ENCODE results near the gene NELL1. TPM values are rescaled to one million over a fixed set of nuclear protein-coding genes. Genes with fewer than 3 reads are reported as not detected.
A peak's percentile ranks its signal among the peaks of the same experiment; 100 is the strongest.

Gene NELL1
- total RNA-seq, 1 experiment from 2014 or later = 0.22 TPM

DNA sequence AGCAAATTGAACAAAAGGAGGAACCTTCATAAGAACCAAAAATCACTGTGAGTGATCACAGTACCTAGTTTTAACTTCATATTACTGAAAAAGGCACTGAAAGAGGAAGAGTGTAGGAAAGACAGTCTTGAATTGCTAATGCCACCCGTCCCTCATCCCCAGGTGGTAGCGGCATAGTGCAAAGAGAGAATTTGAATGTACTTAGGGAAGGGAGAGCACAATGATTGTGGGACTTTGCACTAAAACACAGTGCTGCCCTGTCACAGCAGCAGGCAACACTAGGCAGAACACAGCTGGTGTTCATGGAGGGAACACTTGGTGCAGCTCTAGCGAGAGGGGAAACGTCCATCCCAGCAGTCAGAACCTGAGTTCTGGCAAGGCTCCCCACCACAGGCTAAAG, 807.2 kb downstream of the NELL1 start:
- TF ChIP-seq, protein P1, sequence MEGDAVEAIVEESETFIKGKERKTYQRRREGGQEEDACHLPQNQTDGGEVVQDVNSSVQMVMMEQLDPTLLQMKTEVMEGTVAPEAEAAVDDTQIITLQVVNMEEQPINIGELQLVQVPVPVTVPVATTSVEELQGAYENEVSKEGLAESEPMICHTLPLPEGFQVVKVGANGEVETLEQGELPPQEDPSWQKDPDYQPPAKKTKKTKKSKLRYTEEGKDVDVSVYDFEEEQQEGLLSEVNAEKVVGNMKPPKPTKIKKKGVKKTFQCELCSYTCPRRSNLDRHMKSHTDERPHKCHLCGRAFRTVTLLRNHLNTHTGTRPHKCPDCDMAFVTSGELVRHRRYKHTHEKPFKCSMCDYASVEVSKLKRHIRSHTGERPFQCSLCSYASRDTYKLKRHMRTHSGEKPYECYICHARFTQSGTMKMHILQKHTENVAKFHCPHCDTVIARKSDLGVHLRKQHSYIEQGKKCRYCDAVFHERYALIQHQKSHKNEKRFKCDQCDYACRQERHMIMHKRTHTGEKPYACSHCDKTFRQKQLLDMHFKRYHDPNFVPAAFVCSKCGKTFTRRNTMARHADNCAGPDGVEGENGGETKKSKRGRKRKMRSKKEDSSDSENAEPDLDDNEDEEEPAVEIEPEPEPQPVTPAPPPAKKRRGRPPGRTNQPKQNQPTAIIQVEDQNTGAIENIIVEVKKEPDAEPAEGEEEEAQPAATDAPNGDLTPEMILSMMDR (conservative IDR thresholded peaks at IDR 0.05) = no peak
- no peaks in the 10 kb centered on the region for H3K27me3 ChIP-seq (ENCODE audit: insufficient read depth, low read length)
- peaks cover 5% of the 10 kb centered on the region; the same call in 1 of the 2 replicates for H3K4me1 ChIP-seq (ENCODE audit: insufficient read depth, low read length)
- DNase-seq = no peak
- H3K23ac ChIP-seq (ENCODE audit: insufficient read length, low read depth, low read length) = no peak overlapping the region
- H3T11ph ChIP-seq (ENCODE audit: low read length) = no peak overlapping the region
- H2BK120ac ChIP-seq (ENCODE audit: low read depth, low read length, poor library complexity, severe bottlenecking) = no peak overlapping the region
- Mint-ChIP-seq H3K27me3 (ENCODE audit: low read depth) (no peaks in the 10 kb centered on the region), H3K4me1 (peaks cover 10 to 20% of the 10 kb centered on the region in 2 experiments), H3K9me3 (no peaks in the 10 kb centered on the region; a peak in 1 of 5 replicates), H3K36me3 (ENCODE audit: insufficient read depth in 1 of 3, low read depth in 3 of 3) (no peaks in the 10 kb centered on the region), H3K4me3 (no peak overlapping the region), H3K27ac (no peak overlapping the region; a peak in 2 of 7 replicates)
- H4K5ac ChIP-seq (ENCODE audit: insufficient read length, low read depth, low read length) = no peak overlapping the region
- H3K4me2 ChIP-seq (ENCODE audit: insufficient read depth, insufficient read length, low read length) = peak overlapping the region; percentile 4
- no peaks in the 10 kb centered on the region for H3K79me1 ChIP-seq (ENCODE audit: insufficient read depth, low read depth, low read length, poor library complexity, severe bottlenecking)
- H4K20me1 ChIP-seq (ENCODE audit: control insufficient read depth, insufficient read depth, insufficient read length) = no peaks in the 10 kb centered on the region
- no peak overlapping the region for H3K18ac ChIP-seq (ENCODE audit: insufficient read length, low read depth, low read length)
- H2AK5ac ChIP-seq (ENCODE audit: insufficient read length, low read length) = no peak overlapping the region
- H3K79me2 ChIP-seq (ENCODE audit: insufficient read depth, low read length) = no peaks in the 10 kb centered on the region
- no peak overlapping the region for H4K8ac ChIP-seq (replicated peaks; ENCODE audit: insufficient read length, low read depth, low read length)
- no peak overlapping the region for H3K9ac ChIP-seq (ENCODE audit: extremely low read depth, insufficient read length, low read length)
- H3K56ac ChIP-seq (ENCODE audit: insufficient read length, low read depth, low read length) = no peak overlapping the region
- no peaks in the 10 kb centered on the region for H3K9me3 ChIP-seq (ENCODE audit: control insufficient read depth, low read depth, low read length)
- H2BK12ac ChIP-seq (ENCODE audit: insufficient read length, low read depth, low read length) = no peak overlapping the region
- H2BK5ac ChIP-seq (ENCODE audit: insufficient read length, low read length) = no peak overlapping the region
- H3K23me2 ChIP-seq (ENCODE audit: insufficient read length, low read depth, low read length, poor library complexity, severe bottlenecking) = no peaks in the 10 kb centered on the region
- H3K27ac ChIP-seq (ENCODE audit: insufficient read length, low read depth, low read length) = no peak overlapping the region
- no peak overlapping the region for H2BK20ac ChIP-seq (ENCODE audit: low read depth, low read length, poor library complexity, severe bottlenecking)
- WGBS (ENCODE audit: extremely low coverage, insufficient read length, low lambda C conversion rate) = no CpG with 5 or more reads among the region's 4 CpGs
- H3K4ac ChIP-seq (ENCODE audit: low read depth, low read length) = no peak overlapping the region
- no peak overlapping the region for H4K91ac ChIP-seq (ENCODE audit: insufficient read length, low read depth, low read length)
- no peak overlapping the region for H2BK15ac ChIP-seq (ENCODE audit: low read depth, low read length)
- no peak overlapping the region for H2AFZ ChIP-seq (ENCODE audit: low read length)
- no peak overlapping the region for H3K14ac ChIP-seq (ENCODE audit: insufficient read depth, low read length)

Measured in H9 (cell line).